T follicular helper cell (primary cell): ENCODE measurements around the gene CEP44.
"Not testable (repeated sequence)": the region's sequence is repeated elsewhere in the genome, so short reads cannot be mapped to it uniquely, and the experiment has no call there.

Experiments used
- DNase-seq: peaks from one replicate; pipeline ENCODE4 v3.0.0-alpha.2; 2020; ENCODE audit warnings: low read depth

CEP44 gene

DNA sequence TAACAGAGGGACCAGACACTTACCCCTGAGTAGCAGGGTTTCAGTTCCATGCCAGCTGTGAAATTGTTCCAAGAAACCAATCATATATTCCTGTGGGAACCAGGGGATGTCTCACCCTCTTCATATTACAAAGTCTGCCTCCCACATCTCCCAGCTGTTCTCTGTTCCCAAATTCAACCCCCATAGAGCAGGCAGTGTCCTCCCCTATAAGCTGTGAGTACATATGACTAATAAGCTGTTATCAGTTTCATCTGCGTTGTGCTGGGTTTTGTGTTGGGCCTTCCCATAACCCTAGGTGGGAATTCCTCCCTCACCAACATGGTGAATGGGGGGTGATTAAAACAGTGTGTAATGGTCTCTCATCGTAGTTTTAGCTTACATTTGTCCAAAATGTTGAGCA lies 41.0 kb downstream of the CEP44 start:
- no peak for DNase-seq

DNA sequence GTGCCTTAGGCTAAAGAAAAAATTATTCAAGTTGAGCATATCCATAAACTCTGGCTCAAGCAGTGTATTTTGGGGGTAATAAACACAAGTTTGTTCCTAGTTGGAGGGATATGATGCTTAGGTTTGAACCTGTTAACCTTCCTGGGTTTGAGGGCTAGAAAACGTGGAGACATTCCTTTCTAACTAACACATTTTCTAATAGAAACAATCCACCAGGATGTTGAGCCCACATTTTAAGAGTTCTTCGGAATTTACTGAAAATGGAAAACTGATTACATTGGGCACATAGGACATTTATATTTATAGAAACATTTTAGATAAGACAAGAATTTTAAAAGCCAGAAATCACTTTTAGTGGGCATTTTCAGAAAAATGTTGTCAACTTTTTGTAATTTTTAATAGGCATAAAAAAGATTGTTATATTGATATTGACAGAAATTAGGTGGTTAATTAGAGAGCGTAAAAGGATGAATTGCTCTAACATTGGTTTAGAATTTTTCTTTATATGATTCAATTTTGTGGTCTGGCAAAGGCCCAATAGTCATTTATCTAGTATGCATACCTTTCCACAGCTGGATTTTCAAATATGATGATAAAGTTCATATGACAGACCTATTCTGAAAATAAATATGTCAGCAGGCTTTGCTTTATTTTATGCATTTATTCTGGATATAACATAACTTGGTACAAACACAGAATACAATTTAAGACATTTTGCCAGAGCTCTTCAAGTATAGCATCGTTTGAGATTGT lies 49.2 kb downstream of the CEP44 start:
- no peak for DNase-seq

- no peak for DNase-seq
Observed at GRCh38 chr4:174334628-174335027, 50.9 kb downstream of the CEP44 start.

DNA sequence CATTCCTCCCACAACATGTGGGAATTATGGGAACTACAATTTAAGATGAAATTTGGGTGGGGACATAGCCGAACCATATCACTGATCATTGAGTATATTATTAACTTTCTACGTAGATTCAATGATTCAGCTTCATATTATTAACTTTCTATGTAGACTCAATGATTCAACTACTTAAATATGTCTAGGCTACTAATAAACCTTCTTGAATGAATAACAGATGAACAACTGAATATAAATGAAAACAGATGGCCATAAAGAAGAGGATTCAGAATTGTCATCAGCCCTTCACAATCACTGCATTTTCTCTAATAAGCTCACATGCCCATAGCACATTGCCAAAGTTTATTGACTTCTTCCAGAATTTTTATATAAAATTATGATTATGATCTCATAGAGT lies 57.0 kb downstream of the CEP44 start:
- no peak for DNase-seq

GRCh38 chr4:174349156-174349555 lies 65.4 kb downstream of the CEP44 start:
- no peak for DNase-seq

- DNase-seq: no peak
Observed at GRCh38 chr4:174352061-174352819, 68.5 kb downstream of the CEP44 start.

- no peak for DNase-seq
Observed at GRCh38 chr4:174357321-174357720, 73.6 kb downstream of the CEP44 start.

- no peak for DNase-seq
Observed at GRCh38 chr4:174358410-174358809, 74.7 kb downstream of the CEP44 start.

GRCh38 chr4:174358829-174359228 lies 75.1 kb downstream of the CEP44 start:
- DNase-seq: no peak

- no peak for DNase-seq
Observed at GRCh38 chr4:174362340-174362739, 78.6 kb downstream of the CEP44 start.

DNA sequence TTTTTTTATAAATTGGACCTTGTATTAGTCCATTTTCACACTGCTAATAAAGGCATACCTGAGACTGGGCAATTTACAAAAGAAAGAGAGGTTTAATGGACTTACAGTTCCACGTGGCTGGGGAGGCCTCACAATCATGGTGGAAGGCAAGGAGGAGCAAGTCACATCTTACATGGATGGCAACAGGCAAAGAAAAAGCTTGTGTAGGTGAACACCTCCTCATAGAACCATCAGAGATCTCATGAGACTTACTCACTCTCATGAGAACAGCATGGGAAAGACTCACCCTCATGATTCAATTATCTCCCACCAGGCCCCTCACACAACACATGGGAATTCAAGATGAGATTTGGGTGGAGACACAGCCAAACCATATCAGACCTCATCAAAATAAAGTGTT lies 80.1 kb downstream of the CEP44 start:
- not testable (repeated sequence) for DNase-seq

DNA sequence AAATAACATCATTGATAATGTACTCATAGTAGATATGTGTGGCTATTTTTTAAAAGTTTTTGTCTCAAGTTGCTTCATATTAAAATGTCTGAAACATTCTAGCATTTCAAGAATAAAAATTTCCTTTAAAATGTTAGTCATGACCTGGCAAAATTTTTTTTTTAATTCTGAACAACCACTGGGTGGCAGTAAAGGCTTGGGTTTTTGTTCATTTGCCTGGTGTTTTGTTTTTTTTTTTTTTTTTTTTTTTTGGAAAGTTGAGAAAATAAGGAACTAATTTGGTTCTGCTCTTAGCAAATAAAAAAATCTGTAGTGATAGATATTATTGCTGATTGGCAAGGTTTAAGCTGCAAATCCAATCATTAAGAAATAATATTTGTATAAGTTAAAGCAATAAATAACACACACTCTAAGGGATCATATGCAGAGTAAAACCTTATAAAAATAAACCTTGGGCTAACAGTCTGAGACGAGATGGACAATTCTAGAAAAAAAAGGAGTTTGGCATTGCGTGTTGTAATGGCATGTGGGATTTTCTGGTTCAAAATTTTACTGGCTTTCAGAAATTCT lies 81.4 kb downstream of the CEP44 start:
- DNase-seq: no peak

DNA sequence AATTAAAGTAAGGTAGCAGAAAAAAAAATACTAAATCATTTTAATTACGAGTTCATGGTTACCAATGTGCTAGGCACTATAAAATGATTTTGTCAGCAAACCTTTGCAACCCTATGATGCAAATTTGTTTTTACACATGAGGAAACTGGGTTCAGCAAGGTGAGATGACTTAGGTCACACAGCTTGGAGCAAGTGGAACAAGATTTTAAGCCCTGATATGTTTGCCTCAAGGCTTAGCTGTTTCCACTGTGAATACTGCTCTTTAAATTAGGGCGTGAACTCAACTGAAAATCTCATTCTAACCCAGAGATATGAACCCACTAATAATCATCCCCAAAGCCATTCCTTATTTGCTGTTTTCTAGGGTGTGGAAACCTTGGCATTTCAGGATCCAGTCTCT lies 86.3 kb downstream of the CEP44 start:
- DNase-seq: no peak

DNA sequence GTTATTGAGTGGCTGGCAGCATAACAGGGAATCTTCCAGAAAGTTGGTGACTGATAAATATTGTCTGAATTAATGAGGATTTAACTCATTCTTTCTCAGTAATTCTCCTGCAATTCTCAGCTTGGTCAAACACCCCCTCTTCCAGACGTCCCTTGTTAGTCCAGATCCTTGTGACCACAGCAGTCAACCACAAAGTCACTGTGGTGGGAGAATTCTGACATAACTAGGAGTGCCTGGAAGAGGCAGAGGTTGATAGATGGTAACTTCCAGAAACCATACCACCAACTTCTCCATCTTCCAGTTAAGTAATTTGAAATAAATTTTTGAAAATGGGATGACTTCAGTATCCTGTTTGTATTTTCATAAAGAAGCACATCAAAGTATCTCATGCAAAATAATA lies 90.1 kb downstream of the CEP44 start:
- no peak for DNase-seq

GRCh38 chr4:174375422-174375821 lies 91.7 kb downstream of the CEP44 start:
- no peak for DNase-seq

DNA sequence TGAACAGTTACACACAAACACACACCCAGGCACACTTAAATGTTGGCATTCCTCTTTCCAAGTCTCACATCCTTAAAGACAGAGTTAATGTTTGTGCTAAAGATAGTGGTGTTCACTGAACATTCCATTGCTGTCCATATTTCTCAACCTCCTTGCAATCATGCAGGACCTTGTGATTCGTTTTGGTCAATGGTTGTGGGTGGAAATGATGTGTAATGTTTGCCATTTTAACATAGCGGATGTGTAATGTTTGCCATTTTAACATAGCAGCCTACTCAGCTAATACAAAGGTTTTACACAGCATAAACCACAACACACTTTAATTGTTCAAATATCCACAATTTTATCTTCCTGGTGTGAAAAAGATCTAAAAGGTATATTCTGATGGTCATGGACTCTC lies 93.9 kb downstream of the CEP44 start:
- DNase-seq: no peak

- no peak for DNase-seq
Observed at GRCh38 chr4:174378951-174379350, 95.2 kb downstream of the CEP44 start.

- DNase-seq: not testable (repeated sequence)
Observed at GRCh38 chr4:174380206-174380605, 96.5 kb downstream of the CEP44 start.

GRCh38 chr4:174380699-174381439 lies 97.2 kb downstream of the CEP44 start:
- no peak for DNase-seq

GRCh38 chr4:174381440-174381800 lies 97.7 kb downstream of the CEP44 start:
- no peak for DNase-seq
